Stimulated activated CD8-positive, alpha-beta memory T cell treated with anti-CD3 and anti-CD28 coated beads, Interleukin-7, amount 100 ng/mL, for 4 hours (primary cell): ENCODE results near the gene PKIB.
"Not testable (repeated sequence)": the region's sequence is repeated elsewhere in the genome, so short reads cannot be mapped to it uniquely, and the experiment has no call there.

Experiments
- DNase-seq, 2 donors: peaks; one replicate each; pipeline ENCODE4 v3.0.0-alpha.2; 2020; ENCODE audit warnings: low read depth in 2 of 2

The PKIB gene

GRCh38 chr6:122710908-122711635 lies 100.9 kb downstream of the PKIB start:
- no peak for DNase-seq

- no peak for DNase-seq
Observed at GRCh38 chr6:122712093-122712447, 101.9 kb downstream of the PKIB start.

- DNase-seq: no peak
Observed at GRCh38 chr6:122712448-122713137, 102.4 kb downstream of the PKIB start.

- no peak for DNase-seq
Observed at GRCh38 chr6:122713138-122713537, 102.9 kb downstream of the PKIB start.

GRCh38 chr6:122714059-122714458 lies 103.9 kb downstream of the PKIB start:
- no peak for DNase-seq

- no peak for DNase-seq
Observed at GRCh38 chr6:122715725-122716124, 105.5 kb downstream of the PKIB start.

- no peak for DNase-seq
Observed at GRCh38 chr6:122717350-122717749, 107.1 kb downstream of the PKIB start.

GRCh38 chr6:122718616-122719015 lies 108.4 kb downstream of the PKIB start:
- DNase-seq: no peak

- DNase-seq: no peak
Observed at GRCh38 chr6:122719176-122719575, 109.0 kb downstream of the PKIB start.

- no peak for DNase-seq
Observed at GRCh38 chr6:122722746-122723145, 112.5 kb downstream of the PKIB start.

GRCh38 chr6:122726649-122727048 lies 116.4 kb downstream of the PKIB start:
- no peak for DNase-seq

- no peak for DNase-seq
Observed at GRCh38 chr6:122727244-122727643, 117.0 kb downstream of the PKIB start.

- no peak for DNase-seq
Observed at GRCh38 chr6:122730334-122730733, 120.1 kb downstream of the PKIB start.

- DNase-seq: no peak
Observed at GRCh38 chr6:122730775-122731386, 120.7 kb downstream of the PKIB start.

- DNase-seq: no peak
Observed at GRCh38 chr6:122733259-122733658, 123.1 kb downstream of the PKIB start.

- no peak for DNase-seq
Observed at GRCh38 chr6:122734529-122735395, 124.6 kb downstream of the PKIB start.

- DNase-seq: no peak
Observed at GRCh38 chr6:122735582-122735981, 125.4 kb downstream of the PKIB start.

- DNase-seq: no peak
Observed at GRCh38 chr6:122736163-122736562, 126.0 kb downstream of the PKIB start.

- DNase-seq: no peak
Observed at GRCh38 chr6:122736616-122737015, 126.4 kb downstream of the PKIB start.

- no peak for DNase-seq
Observed at GRCh38 chr6:122740091-122740490, 129.9 kb downstream of the PKIB start.

- no peak for DNase-seq
Observed at GRCh38 chr6:122740936-122741335, 130.7 kb downstream of the PKIB start.

GRCh38 chr6:122744247-122744646 lies 134.0 kb downstream of the PKIB start:
- DNase-seq: not testable (repeated sequence)
